GM18507 (cell line): ENCODE results near the gene RAD18.

ENCODE experiments used
- DNase-seq: peaks from one replicate; pipeline ENCODE4 v3.0.0; 2011; ENCODE audit warnings: low read depth; ENCODE audit not compliant: insufficient read length; ENCODE audit errors: extremely low spot score
- FAIRE-seq: peaks from 2 replicates; lab custom pipeline; 2011; peaks lifted over from hg19 to GRCh38; lab: Jason Lieb, UNC

The RAD18 gene

DNA sequence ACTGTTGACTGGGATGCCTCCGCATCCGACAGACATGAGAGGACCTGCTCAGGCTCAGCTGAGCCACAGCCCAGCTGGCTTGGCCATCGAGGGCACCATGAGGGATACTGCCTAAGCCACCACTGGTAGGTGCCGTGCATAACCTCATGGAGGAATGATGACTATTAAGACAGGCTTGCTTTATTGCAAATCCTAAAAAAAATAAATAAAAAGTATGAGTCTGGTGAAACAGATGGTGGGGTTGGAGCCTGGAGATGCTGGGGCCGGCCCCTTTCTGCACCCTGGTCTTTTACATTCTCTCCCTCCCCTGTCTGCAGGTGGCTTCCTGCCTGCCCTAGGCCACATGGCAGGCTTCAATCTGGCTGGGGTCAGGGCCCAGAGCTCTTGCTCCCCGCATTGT is 24.0 kb upstream of the RAD18 start:
- DNase-seq = no peak
- FAIRE-seq = no peak

DNA sequence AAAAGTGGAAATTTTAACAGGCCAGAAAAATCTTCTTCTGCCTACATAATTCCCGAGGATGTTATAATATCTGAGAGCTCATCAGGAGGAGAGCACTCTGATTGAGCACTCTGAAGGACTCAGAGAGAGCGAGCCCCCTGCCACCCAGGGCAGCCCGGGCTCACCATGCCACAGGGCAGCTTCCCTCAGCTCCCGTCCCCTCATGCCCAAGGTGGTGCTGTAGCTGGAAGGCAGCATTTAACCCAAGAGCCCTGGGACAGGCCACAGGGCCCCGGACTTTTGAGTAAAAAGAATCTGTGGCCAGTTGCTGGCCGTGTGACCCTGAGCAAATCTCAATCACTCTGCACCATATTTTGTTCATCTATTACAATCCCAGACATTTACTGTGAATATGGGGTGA is 23.5 kb upstream of the RAD18 start:
- DNase-seq (no peak), FAIRE-seq (no peak)

DNA sequence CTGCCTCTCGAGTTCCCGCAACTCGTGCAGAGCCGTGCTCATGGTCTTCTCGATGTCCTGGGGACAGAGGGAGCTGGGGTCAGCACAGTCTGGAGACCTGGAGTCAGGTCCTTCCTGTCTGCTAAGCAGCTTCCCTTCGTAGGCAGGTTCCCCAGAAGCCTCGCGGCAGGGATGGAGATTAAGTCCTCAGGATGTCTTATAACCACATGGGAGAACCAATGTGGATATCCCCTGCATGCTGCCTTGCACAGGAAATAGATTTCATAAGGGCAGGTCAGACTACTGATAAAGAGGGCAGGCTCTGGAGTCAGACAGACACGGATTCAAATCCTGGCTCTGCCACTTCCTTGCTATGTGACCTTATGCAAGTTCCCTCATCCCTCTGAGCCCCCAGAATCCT is 22.6 kb upstream of the RAD18 start:
- no peak for FAIRE-seq
- DNase-seq = no peak

DNA sequence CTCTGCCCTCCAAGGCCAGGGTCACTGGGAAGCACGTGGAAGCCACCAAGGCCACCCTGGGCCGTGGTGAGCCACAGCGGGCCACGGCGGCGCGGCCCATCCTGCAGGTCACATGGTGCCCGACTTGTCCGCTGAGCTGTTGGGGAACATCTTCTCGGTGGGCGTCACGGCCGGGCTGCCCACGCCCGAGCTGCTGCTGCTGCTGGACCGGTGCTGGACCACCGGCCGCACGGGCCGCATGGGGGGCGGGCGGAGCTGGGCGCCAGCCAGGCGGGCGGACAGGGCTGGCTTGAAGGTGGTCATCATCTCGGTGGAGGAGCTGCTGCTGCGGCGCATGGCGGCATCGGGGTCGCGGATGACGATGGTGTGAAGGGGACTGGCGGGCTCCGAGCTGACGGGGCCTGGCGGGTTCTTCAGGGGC is 22.1 kb upstream of the RAD18 start:
- FAIRE-seq (no peak), DNase-seq (no peak)

DNA sequence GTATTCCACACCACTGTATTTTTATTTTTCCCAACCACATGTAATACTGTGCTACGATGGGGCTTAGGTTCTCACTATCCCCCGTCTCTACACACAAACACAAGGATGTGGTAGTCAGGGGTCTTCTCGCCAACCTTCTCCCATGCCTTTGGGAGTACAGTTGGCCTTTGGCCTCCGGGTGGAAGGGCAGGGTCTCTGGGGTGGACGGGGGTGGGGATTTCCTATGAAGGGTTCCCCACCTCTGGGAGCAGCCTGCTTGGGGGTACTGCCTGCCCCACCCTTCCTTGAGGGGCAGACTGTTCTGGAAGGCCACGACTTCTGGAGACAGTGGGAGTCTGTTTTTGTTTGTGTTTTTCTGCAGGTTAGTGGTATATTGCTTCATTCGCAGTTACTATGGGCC is 21.3 kb upstream of the RAD18 start:
- FAIRE-seq (no peak), DNase-seq (no peak)

DNA sequence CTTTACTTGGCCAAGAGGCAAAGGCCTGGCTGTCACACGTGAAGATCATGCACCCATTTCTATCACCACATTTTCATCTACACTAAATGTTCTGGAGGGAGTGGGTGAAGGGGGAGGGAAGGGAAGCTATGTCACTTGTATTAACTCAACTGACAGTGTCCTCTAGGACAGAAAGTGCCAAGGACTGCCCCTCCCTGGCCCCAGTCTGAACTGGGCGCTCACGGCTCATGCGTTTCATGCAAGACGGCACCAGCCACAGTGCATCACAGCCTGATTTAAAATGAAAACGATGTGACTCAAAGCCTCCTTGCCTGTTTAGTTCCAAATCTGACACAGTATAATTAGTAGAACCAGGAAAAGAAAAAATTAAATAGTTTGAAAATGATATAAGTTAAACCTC is 20.8 kb upstream of the RAD18 start:
- DNase-seq = no peak
- FAIRE-seq = no peak

DNA sequence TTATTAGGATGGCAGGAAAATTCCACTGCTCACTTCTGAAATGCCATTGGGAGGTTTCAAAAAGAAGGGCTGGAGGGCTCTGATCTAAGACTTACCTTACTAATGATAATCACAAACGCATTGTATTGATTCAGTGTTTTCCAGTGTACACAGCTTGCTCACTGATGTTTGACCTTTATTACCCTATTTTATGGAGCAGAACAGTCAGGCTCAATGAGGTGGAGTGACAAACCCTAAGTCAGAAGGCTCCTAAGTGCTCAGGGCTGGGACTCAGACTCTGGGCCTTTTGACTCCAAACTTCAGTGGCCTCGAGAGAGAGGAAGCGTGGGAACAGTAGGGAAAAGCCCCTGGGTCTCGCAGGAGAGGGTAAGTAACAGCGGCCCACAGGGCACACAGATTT is 20.3 kb upstream of the RAD18 start:
- no peak for DNase-seq
- no peak for FAIRE-seq

DNA sequence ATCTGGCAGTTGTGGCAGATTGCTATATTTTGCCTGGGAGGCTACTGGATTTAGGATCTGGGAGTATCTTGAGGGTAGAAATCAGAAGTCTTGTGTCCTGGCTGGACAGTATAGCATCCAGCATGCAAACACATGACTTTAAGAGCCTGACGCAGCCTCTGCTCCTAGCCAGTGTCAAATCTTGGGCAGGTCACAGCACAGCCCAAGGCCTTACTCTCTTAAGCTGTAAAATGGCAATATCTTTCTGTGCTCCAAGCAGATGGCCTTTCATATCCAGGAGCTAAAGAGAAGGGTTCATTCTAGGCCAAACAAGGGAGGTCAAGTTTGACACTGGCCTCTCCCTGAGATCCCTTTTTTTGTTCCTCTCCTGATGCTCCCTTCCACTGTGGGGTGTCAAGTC is 19.8 kb upstream of the RAD18 start:
- DNase-seq = no peak
- FAIRE-seq = no peak

DNA sequence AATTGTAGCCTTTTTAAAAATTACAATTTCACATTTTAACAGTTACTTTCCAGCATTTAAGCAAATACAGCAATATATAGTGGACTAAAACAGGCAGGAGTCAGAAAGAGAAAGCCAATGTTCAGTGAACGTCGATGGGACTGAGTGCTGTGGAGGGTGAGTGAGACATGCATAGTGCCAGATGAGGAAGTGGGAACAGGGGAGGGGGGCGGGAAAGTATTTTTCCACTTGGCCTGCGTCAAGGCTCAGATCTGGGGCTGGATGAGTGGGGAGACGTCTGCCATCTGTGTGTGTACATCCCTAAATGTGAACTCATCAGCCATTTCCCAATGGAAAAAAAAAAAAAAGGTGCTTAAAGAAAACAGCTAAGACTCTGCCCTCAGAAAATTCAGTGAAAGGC is 19.2 kb upstream of the RAD18 start:
- FAIRE-seq (no peak), DNase-seq (no peak)

DNA sequence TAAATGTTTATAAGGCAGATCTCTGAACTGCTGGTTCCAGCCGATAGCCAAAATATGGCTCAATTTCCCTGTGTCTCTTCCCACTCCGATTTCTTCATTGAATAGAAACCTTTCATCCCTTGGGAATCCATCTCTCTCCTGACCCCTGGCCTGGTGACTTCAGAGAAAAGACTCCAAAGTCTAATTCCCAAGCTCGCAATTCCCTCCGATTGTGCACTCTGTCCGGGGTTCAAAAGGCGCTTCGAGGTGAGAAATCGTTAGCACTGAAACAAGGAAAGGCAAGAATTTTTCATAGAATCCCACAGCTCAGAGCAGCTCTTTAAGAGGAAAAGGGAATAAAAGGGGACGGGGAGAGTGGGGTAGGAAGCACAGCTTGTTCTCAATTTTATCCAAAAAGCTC is 18.4 kb upstream of the RAD18 start:
- DNase-seq (no peak), FAIRE-seq (no peak)

DNA sequence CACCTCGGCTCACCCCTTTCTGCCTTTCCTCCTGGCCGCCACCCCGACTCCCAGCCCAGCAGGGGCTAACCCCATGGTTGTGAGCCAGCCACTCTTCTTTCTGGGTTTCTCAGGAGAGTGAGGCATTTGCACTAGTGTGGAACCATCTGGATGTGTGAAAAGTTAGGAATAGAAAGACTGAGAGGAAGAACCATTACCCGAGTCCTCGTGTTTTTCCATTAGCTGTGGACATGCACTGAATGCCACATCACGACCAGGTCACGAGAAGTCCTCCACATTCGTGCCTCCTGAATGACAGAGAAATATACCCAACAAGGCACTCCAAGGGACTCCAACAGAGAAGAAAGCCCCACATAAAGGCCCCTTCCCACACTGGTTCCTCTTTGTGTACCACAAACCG is 18.0 kb upstream of the RAD18 start:
- DNase-seq (no peak), FAIRE-seq (no peak)

DNA sequence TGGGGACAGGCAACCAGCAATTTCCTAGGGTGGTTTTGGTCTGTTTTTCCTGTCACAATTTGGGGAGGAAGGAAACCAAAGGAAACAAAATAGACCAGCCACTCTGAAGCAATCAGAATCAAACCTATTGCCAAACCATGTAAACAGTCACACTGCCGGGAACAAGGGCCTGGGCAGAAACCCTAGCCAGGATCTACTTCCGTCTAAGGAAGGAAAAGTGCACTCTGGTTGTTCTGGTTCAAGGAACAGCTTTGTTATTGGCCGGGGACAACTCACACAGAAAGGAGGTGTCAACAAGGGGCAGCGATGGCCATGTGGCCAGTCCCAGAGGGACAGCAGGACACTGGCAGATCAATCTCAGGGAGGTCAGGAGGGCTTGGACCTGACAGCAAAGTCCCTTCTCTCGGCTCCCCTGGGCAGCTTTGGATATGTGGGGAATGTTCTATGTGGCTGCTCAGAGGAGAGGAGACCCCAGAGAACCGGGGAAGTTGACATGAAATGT is 17.5 kb upstream of the RAD18 start:
- DNase-seq (no peak), FAIRE-seq (no peak)

DNA sequence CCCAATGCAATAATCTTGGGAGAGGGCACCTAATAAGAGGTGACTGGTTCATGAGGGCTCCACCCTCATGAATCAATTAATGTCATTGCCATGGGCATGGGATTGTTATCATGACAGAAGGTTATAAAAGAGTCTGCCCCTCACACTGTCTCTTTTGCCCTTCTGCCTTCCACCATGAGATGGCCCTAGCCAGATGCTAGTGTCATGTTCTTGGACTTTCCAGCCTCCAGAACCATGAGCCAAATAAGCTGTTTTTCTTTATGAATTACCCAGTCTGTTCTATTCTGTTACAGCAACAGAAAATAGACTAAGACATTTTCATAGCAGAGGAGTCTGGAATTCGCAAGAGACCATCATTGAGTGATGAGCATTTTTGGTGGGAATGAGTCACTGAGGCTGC is 16.0 kb upstream of the RAD18 start:
- no peak for FAIRE-seq

DNA sequence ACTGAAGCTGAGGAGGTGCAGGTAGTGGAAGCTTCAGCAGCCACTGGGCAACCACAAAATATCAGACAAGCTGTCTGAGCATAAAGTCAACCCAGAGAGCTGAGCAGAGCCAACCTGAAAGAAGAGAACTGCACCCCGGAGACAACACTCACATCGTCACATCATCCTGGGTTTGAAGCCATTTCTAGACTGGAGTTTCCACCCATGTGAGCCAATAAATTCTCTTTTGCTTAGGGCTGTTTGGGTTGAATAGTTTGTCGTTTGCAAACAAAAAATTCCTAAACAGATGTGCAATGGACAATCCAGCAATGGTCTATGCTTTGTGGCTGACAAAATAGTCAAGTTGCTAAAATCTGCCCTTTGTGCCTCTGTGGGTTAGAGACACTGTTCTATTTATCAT is 15.3 kb upstream of the RAD18 start:
- no peak for DNase-seq
- no peak for FAIRE-seq

More for the DNA sequence above, 16.0 kb upstream of the RAD18 start:
- DNase-seq = no peak

DNA sequence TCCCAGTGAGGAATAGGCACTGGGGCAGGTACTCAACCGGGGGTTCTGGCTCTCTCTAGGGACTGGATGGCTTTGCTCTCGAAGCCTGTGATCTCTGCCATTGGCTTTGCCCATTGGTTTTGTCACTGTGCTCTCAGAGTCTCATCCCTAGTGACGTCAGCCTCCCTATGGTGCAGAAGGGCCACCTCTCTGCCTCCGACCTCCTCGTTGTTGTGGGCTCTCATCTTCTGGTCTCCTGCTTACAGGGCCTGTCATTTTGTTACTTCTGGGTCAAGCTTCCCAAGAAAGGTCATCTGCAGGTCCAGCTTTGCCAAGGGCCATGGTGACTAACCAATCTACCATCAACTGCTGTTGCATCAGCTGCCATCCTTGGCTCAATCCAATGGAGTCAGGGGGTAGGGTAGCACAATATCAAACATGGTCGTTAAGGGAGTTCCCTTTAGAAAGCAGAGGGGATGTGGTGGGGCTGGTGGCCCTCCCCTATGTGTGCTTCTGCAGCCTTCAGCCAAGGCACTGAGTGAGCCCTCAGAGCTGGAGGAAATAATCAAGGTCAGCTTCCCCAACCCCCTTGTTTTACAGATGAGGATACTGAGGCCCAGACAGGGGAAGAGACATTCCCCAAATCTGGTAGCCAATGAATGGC is 13.4 kb upstream of the RAD18 start:
- DNase-seq (no peak), FAIRE-seq (no peak)

DNA sequence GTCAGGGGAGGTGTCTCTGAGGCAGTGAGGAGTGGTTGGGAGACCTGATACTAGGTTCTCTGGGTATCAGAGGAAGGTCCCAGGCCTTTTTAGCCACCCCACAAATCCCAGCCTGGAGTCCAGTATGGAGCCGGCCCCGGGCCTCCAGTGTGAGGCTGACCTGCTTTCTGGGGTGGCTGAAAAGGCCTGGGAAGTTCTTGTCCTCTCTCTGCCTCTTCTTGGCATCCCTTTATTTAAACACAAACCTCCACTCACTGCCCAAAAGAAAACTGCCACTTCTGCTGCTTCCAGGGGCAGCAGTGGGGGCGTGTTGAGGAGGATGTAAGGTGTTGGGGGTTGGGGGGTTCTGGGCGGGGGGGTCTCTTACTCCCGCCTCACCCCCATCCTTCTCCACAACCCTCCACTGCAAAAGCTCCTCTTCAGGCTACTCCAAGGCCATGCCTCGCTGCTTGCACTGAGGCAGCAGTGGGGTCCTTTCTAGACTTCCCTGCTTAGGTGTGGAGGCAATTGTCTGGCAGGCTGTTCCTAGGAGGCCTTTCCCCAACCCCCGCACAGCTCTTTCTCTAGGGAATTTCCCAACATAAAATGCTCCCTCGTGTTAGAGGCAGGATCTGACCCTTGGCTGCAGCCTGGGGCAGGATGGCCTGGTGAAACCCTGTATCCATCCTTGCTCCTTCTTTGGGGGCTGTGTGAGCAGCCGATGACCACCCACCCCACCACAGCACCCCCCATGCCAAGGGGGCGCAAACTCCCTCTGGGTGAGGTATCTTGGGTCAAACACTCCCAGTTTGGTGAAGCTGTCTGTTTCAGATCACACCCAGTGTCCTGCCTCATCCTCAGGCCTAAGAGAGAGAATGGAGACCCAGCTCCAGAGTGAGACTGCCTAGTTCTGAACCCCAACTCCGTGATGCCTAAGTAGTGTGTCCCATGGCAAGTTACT is 12.1 kb upstream of the RAD18 start:
- FAIRE-seq (no peak), DNase-seq (no peak)

DNA sequence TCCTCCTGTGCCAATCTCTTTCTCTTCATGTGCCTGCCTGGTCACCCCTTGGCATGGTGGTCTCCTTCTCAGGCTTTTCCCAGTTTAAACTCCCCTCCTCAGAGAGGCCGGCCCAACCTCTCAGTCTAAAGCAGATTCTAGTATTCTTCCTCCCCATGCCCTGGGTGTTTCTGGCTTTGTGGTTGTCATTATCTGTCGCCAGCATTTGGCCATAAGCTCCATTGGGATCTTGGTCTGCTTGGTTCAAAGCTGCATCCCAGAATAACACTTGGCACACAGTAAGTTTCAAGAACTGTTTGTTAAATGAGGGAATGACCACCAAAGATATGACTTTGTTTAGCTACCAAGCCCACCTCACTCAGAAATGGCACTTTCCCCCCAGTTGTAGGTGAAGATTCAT is 11.2 kb upstream of the RAD18 start:
- FAIRE-seq (no peak), DNase-seq (no peak)

DNA sequence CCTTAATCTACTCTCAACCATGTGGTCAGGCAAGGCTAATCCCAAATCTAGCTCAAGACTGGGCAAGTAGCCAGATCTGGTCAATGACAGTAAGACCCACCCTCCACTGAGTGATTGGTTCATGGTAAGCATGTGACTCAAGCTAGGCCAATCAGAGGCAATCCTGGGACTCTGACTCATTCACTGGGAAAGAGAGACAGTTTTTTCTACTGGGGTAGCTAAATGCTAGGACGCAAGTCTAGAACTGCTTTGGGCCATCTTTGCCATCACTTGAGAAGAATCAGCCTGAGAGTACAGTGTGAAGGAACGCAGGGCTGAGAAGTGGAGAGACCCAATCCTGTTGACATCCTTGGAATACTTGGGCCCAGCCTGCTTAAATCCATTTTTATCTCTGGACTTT is 9.4 kb upstream of the RAD18 start:
- peak; percentile 47 for FAIRE-seq
- DNase-seq = no peak

DNA sequence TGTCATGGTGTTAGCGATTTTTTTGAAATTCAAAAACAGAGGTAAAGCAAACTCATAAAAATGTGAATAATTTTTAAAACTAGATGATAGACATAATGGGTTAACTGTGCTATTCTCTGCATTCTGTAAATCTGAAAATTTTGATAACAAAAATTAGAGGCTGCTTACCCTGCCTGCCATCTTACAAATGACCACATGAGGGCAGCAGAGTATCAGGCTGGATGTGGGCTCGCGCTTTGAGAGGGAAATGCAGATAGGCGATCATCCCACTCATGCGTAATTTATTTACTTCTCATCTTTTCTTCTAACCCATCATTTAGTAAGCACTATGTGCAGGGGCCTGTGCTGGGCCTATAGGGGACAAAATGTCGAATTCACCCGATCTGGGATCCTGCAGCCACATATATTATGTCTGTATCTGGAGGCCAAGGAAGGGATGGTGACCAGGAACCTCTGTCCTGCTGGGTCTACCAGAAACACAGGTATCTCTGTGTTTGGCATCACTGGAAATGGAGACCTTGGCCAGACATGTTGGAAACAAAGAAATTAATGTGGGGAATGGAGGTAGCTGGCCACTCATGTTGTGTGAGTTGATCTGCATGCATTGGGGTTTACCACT is 7.8 kb upstream of the RAD18 start:
- peak; percentile 74 for FAIRE-seq
- peak; percentile 28 for DNase-seq

DNA sequence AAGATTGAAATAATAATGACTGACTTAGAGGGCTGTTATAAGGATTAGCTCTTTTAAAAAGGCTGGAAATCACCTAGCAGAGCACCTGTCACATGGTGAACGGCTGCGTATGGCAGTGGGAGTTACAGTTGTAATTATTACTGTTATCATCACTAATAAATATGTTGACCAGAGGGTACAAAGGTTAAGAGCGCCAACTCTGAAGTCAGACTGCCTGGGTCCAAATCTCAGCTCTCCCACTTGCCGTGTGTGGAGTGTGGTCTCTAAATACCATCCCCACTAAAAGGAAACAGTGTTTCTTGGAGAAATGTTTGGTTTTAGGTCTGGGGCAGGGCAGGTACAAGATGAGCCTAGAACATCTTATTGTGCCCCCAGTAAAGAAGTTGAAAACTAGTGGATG is 6.0 kb upstream of the RAD18 start:
- FAIRE-seq = no peak

More for the DNA sequence above, 6.0 kb upstream of the RAD18 start:
- no peak for DNase-seq
